Measurements from ENCODE around the gene ARHGEF40.
"Not testable (repeated sequence)": the region's sequence is repeated elsewhere in the genome, so short reads cannot be mapped to it uniquely, and the experiment has no call there.

ARHGEF40 gene

GRCh38 chr14:21039585-21040369, 30.3 kb upstream of the ARHGEF40 start:
- DNase-seq (ENCODE audit: low read depth in 1 of 2, low spot score in 1 of 2): no peak

- no peak for DNase-seq (ENCODE audit: low read depth in 1 of 2, low spot score in 1 of 2)
These were observed 29.7 kb upstream of the ARHGEF40 start for GRCh38 chr14:21040370-21040925.

- not testable (repeated sequence) for DNase-seq (ENCODE audit: low read depth in 1 of 2, low spot score in 1 of 2)
These were observed 29.2 kb upstream of the ARHGEF40 start for GRCh38 chr14:21040941-21041340.

DNA sequence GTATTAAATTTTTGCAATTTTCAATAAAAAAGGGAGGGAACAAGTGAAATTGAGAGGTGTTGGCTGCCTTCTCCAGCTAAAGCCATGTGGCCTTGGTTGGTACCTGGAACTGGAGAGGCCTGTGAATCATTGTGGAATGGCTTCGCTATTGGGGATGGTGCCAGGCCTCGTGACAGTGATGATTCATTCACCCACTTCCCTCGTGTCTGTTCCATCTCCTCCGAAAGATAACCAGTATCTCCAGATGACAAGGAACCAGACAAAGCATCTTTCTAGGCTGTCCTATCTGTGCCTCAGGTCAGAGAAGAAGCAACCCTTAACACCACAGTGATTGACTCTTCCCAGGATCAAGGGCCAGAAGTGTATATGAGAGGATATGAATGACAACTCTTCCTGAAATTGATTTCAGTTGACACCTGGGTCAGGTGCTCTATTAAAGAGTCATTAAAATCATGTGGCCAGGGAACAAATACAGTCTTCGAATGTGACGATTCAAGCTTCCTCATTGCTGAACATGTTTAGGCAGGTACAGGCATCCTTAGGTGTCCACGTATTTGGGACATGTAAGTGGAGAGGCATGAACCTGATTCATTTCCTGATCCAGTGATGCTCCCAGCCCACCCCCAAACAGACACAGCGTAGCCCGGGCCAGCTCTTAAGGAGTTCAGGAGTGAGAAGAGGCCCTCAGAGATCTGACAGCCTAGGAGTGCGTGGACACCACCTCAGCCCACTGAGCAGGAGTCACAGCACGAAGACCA, 28.2 kb upstream of the ARHGEF40 start, which contains the start of gene RNASE7:
TSS of gene RNASE7 (plus strand) at position 687 of the 758 bp plus-strand sequence. CDS start 631 bp downstream, outside the sequence.
- DNase-seq (ENCODE audit: low read depth in 1 of 2, low spot score in 1 of 2): no peak

- no peak for DNase-seq (ENCODE audit: low read depth in 1 of 2, low spot score in 1 of 2)
These were observed 27.2 kb upstream of the ARHGEF40 start for GRCh38 chr14:21042918-21043317.

GRCh38 chr14:21043387-21043973, 26.6 kb upstream of the ARHGEF40 start:
- no peak for DNase-seq (ENCODE audit: low read depth in 1 of 2, low spot score in 1 of 2)

GRCh38 chr14:21043974-21044618, 26.0 kb upstream of the ARHGEF40 start:
- DNase-seq (ENCODE audit: low read depth in 1 of 2, low spot score in 1 of 2): no peak

DNA sequence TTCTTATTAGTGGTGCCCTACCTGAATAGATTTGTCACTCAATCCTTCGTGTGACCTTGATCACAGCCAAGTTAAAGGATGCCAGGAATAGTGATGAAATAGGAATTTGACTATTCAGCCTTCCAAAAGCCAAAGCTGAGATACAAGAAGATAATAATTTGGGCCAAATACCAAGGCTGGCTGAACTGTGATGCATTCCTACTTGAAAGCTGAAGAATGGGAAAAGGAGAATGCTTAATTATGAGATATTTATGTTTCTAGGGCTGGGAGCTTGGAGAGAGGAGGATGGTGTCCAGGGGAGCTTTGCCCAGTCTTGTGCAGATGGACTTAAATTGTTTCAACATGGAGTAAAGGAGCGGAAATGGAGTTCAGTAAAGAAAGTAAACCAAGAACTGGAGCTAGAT, 22.7 kb upstream of the ARHGEF40 start:
- no peak for DNase-seq (ENCODE audit: low read depth in 1 of 2, low spot score in 1 of 2)

- no peak for DNase-seq (ENCODE audit: low read depth in 1 of 2, low spot score in 1 of 2)
These were observed 21.5 kb upstream of the ARHGEF40 start for GRCh38 chr14:21048638-21049037.

DNA sequence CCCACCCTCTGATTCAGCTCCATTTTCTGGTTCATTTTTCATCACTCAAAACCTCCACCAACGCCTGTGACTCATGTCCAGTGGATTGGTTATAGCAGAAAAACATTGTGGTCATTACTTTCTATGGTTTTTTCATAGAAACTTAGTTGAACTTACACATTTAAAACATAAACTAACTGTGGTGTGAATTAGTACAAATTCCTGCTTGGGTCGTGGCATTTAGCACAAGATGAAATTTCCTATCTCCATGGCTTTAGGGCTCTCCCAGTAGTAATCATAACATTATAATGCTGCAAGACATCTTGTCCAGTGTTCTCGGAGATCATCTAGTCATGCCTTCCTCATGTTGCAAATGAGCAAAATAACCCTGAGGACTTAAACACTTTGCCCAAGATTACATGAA, 20.8 kb upstream of the ARHGEF40 start:
- no peak for DNase-seq (ENCODE audit: low read depth in 1 of 2, low spot score in 1 of 2)

DNA sequence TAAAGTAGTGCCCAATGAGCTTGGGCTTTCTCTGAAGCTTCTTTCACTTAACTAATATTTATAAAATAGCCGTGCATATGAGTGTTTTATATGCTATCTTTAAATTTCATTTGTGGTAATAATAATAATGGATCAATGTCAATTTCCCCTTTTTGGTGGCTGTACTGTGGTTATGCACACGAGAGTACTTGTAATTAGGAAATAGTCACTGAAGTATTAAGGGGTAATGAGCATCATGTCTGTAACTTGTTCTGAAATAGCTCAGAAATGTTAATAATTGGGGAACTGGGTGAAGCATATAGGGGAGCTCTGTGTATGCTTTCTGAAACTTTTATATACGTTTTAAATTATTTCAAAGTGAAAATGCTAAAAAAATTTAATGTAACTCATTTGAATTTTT, 19.5 kb upstream of the ARHGEF40 start:
- no peak for DNase-seq (ENCODE audit: low read depth in 1 of 2, low spot score in 1 of 2)

GRCh38 chr14:21053184-21054122, 16.7 kb upstream of the ARHGEF40 start:
- DNase-seq (ENCODE audit: low read depth in 1 of 2, low spot score in 1 of 2): no peak

GRCh38 chr14:21054123-21054767, 15.9 kb upstream of the ARHGEF40 start:
- no peak for DNase-seq (ENCODE audit: low read depth in 1 of 2, low spot score in 1 of 2)

DNA sequence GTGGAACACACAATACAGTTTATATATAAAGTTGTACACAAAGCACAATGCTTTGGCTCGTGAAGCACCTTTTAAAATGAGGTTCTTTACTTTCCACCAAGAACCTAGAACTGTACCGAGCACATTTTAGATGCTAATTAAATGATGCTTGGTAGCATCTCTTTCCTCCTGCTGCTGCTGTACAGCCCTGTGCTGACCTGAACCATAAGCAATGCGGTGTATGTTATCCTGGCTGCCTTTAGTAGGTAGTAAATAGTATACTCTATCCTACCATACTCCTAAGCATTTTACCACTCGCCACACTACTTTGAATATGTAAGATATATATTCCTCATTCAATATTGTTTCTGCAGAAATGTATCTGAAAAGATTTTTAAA, 15.3 kb upstream of the ARHGEF40 start:
- DNase-seq (ENCODE audit: low read depth in 1 of 2, low spot score in 1 of 2): no peak

- no peak for DNase-seq (ENCODE audit: low read depth in 1 of 2, low spot score in 1 of 2)
These were observed 14.5 kb upstream of the ARHGEF40 start for GRCh38 chr14:21055432-21056117.

DNA sequence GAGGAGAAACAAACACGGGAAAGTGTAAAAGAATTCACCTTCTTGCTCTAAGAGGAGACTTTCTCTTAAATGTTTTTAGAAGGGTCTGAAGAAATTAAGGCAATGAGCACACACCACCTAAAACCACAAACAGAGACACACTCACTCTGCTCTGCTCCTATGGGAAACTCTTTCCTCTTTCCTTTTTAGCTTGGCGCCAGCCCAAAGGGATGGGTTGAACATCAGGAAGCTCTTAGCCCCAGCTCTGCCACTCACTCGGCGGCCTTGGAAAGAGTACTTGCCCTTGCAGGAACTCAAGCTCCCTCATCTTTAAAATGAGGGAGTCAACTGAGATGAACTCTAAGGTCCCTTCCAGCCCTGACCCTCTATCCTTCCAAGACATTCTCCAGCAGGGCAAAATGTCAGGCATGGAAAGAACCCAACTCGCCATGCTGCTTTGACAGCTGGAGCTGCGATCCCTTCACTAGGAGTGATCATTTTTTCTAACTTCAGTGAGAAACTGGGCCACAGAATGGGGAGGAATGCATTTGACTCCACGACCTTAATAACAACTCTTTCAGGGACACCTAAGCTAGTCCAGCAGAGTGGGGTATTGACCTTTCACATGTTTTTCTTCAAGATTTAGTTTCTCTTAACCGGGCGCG, 13.5 kb upstream of the ARHGEF40 start:
- DNase-seq (ENCODE audit: low read depth in 1 of 2, low spot score in 1 of 2): no peak

- no peak for DNase-seq (ENCODE audit: low read depth in 1 of 2, low spot score in 1 of 2)
These were observed 12.1 kb upstream of the ARHGEF40 start, which contains the start of gene RNASE8 for GRCh38 chr14:21057803-21058675. Gene RNASE8 (plus strand): TSS chr14:21057822. CDS start chr14:21057893, 71 bp downstream.
